Osteoblast (primary cell): Measurements from ENCODE around the gene CAMTA1. TPM values are rescaled to one million over a fixed set of nuclear protein-coding genes. Genes with fewer than 3 reads are reported as not detected.

ENCODE experiments used
- DNase-seq: peaks from one replicate; pipeline ENCODE4 v3.0.0; 2011; ENCODE audit warnings: low spot score, mixed read lengths; ENCODE audit not compliant: insufficient read length; ENCODE audit errors: missing footprints
- H2AFZ ChIP-seq: 2 replicates; pipeline ENCODE4 v1.6.0; 2011; ENCODE audit warnings: mild to moderate bottlenecking, low read length
- H3K27ac ChIP-seq: 2 replicates; pipeline ENCODE4 v1.5.1; 2011; ENCODE audit warnings: mild to moderate bottlenecking, low read depth, low read length, moderate library complexity
- H3K27me3 ChIP-seq: 2 replicates; pipeline ENCODE4 v1.6.0; 2012; ENCODE audit warnings: mild to moderate bottlenecking, control low read depth, inconsistent platforms, low read length, moderate library complexity; ENCODE audit not compliant: insufficient read depth
- H3K36me3 ChIP-seq: 2 replicates; pipeline ENCODE4 v1.5.1; 2011; ENCODE audit warnings: mild to moderate bottlenecking, low read length, control low read depth, moderate library complexity; ENCODE audit not compliant: insufficient read depth
- H3K4me1 ChIP-seq: 2 replicates; pipeline ENCODE4 v1.5.1; 2011; ENCODE audit warnings: mild to moderate bottlenecking, low read length, control low read depth, moderate library complexity; ENCODE audit not compliant: insufficient read depth
- H3K4me2 ChIP-seq: 2 replicates; pipeline ENCODE4 v1.6.0; 2011; ENCODE audit warnings: mild to moderate bottlenecking, low read length; ENCODE audit not compliant: insufficient read depth
- H3K4me3 ChIP-seq: fragments of 200-600 bp; sonication (generic); 3 replicates; pipeline ENCODE4 v1.5.1; 2012; ENCODE audit warnings: mild to moderate bottlenecking, low read length, inconsistent platforms; ENCODE audit not compliant: insufficient read depth
- H3K79me2 ChIP-seq: 2 replicates; pipeline ENCODE4 v1.6.0; 2012; ENCODE audit warnings: mild to moderate bottlenecking, low read length, control low read depth, inconsistent platforms; ENCODE audit not compliant: insufficient read depth
- H3K9me3 ChIP-seq: 2 replicates; pipeline ENCODE4 v1.5.1; 2011; ENCODE audit warnings: low read depth, low read length, control low read depth
- H4K20me1 ChIP-seq: 2 replicates; pipeline ENCODE4 v1.6.0; 2012; ENCODE audit warnings: mild to moderate bottlenecking, low read length, control low read depth; ENCODE audit not compliant: insufficient read depth
- total RNA-seq: library from RNA; depleted of rRNA; stranded (reverse); fragments of >200 nt; gene quantifications from 2 replicates; pipeline ENCODE4 v1.2.3, GENCODE V29; 2012
- TF ChIP-seq, protein P1 (sequence below): IDR thresholded peaks from 2 replicates; pipeline ENCODE4 v1.5.1; 2011; ENCODE audit warnings: mild to moderate bottlenecking, low read depth, low read length, moderate library complexity; ENCODE audit errors: extremely low read depth

Gene CAMTA1
- total RNA-seq, 1 donor: 47.4 TPM

DNA sequence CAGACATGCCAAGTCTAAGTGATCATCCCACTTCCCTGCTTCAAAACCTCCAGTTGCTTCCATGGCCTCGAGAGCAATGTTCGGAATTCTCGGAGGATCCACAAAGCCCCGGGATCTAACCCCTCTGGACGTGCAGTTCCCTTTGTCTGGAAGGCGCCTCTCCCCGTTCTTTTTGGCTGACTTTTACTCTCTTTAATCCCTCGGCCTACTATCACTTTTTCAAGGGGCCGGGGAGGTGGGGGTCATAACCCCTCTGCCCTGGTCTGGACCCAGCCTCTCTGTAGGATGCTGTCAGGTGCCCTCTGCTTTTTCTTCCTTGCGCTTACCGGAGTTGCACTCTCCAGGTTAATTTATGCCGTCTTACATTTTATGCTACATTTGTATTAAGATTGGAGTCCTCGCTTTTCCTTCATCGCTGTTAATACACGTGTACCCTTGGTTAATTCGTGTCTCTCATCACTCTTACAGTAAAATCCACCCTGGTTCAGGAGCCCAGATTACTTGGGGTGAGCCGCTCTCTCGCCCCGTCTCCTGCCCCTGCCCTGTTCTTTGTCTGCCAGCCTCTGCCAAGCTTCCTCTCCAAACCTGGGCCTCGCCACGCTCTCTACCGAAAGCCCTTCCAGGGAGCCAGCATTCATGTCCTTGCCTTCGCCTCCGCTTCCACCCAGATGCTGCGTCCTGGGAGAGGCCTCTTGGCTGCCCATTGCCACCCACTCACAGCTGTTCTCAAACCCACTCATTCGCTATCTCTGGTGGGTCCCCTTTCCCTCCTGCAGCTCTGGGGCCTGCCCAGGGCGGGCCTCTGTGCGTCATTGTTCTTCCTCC lies 448.6 kb downstream of the CAMTA1 start:
- no peaks in the 10 kb centered on the region for H3K4me1 ChIP-seq
- TF ChIP-seq, protein P1, sequence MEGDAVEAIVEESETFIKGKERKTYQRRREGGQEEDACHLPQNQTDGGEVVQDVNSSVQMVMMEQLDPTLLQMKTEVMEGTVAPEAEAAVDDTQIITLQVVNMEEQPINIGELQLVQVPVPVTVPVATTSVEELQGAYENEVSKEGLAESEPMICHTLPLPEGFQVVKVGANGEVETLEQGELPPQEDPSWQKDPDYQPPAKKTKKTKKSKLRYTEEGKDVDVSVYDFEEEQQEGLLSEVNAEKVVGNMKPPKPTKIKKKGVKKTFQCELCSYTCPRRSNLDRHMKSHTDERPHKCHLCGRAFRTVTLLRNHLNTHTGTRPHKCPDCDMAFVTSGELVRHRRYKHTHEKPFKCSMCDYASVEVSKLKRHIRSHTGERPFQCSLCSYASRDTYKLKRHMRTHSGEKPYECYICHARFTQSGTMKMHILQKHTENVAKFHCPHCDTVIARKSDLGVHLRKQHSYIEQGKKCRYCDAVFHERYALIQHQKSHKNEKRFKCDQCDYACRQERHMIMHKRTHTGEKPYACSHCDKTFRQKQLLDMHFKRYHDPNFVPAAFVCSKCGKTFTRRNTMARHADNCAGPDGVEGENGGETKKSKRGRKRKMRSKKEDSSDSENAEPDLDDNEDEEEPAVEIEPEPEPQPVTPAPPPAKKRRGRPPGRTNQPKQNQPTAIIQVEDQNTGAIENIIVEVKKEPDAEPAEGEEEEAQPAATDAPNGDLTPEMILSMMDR: no peak
- H3K9me3 ChIP-seq: no peaks in the 10 kb centered on the region
- H3K27me3 ChIP-seq: no peaks in the 10 kb centered on the region
- H4K20me1 ChIP-seq: no peaks in the 10 kb centered on the region
- H3K36me3 ChIP-seq: no peaks in the 10 kb centered on the region
- H3K4me3 ChIP-seq: no peak overlapping the region
- no peak overlapping the region for H3K4me2 ChIP-seq
- no peak overlapping the region for H2AFZ ChIP-seq
- DNase-seq: no peak
- no peaks in the 10 kb centered on the region for H3K79me2 ChIP-seq
- no peak overlapping the region for H3K27ac ChIP-seq

GRCh38 chr1:7234471-7234755 lies 449.2 kb downstream of the CAMTA1 start:
- Histone ChIP-seq H3K27ac (no peak overlapping the region), H3K4me1 (no peaks in the 10 kb centered on the region), H2AFZ (no peak overlapping the region), H3K9me3 (no peaks in the 10 kb centered on the region), H3K4me3 (no peak overlapping the region), H3K36me3 (no peaks in the 10 kb centered on the region), H3K4me2 (no peak overlapping the region), H4K20me1 (no peaks in the 10 kb centered on the region), H3K79me2 (no peaks in the 10 kb centered on the region), H3K27me3 (no peaks in the 10 kb centered on the region)
- DNase-seq: no peak
- TF ChIP-seq, protein P1: no peak

DNA sequence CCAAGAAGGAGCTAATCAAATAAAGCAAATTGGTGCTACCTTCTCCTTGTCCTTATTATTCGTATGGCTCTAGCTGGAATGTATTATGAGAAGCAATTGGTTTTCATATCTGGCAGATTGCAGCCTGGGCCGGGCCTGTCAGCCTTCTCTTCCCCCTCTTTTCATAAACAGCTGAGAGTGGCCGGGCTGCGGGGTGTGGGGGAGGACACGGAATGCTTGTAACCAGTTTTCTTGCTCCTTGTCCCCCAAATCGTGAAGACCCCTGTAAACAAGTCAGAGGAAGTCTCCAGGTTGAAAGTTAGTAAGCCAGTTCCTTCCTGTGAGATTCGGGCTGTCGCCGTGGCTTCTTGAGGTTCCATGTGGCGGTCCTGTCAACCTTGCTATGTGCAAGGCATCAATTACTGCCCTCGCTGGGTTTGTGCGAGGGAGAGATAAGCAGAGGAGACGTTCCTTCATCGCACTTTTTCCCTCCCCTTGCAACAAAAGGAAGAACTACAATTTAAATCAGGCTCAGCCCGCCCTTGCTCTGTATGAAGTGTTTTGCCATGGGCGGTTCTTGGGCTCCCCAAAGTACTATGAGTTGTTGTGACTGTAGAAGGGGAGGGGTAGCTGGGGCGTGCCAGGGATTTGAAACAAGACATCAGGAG lies 450.7 kb downstream of the CAMTA1 start:
- H3K9me3 ChIP-seq: no peaks in the 10 kb centered on the region
- no peaks in the 10 kb centered on the region for H3K36me3 ChIP-seq
- no peak overlapping the region for H2AFZ ChIP-seq
- H3K79me2 ChIP-seq: no peaks in the 10 kb centered on the region
- no peaks in the 10 kb centered on the region for H4K20me1 ChIP-seq
- H3K4me3 ChIP-seq: no peak overlapping the region
- no peaks in the 10 kb centered on the region for H3K27me3 ChIP-seq
- no peak overlapping the region for H3K27ac ChIP-seq
- H3K4me1 ChIP-seq: no peaks in the 10 kb centered on the region
- TF ChIP-seq, protein P1: no peak
- H3K4me2 ChIP-seq: no peak overlapping the region
- DNase-seq: peak; percentile 26

DNA sequence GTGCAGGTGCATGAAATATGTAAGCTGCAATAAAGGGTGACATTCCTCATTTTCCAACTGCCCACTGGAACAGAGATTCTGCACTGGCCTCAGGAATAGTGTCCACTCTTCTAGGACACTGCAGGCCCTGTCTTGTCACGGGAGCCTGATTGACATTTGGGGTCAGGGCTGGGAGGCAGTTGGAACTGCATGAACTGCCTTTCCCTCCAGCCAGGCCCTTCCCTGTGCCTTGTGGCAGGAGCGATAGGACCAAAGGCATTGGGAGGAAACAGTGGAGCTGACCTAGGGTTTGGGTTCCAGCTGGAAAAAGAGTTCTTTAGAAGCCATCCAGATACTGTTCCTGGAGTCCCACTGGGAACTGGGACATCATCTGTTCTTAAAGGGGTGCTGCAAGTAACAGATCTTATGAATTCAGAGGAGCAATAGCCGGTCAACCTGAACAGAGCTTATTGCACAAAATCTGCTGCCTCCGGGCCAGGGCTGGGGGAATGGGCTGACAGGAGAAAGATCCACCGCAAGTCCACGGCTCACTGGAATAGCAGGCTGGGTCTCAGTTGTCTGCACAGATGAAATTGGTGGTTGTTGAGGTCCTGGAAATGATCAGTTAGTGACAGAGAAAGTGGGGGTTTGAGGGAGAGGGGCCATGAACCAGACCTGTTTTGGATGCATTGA lies 451.7 kb downstream of the CAMTA1 start:
- no peaks in the 10 kb centered on the region for H3K79me2 ChIP-seq
- no peaks in the 10 kb centered on the region for H3K27me3 ChIP-seq
- H3K36me3 ChIP-seq: no peaks in the 10 kb centered on the region
- TF ChIP-seq, protein P1: no peak
- DNase-seq: no peak
- H3K4me2 ChIP-seq: no peak overlapping the region
- no peaks in the 10 kb centered on the region for H4K20me1 ChIP-seq
- no peak overlapping the region for H2AFZ ChIP-seq
- H3K9me3 ChIP-seq: no peaks in the 10 kb centered on the region
- no peak overlapping the region for H3K27ac ChIP-seq
- H3K4me3 ChIP-seq: no peak overlapping the region
- H3K4me1 ChIP-seq: no peaks in the 10 kb centered on the region
